Duodenal mucosa (tissue), 2 donors: Measurements from ENCODE around the gene ADAM20.
A peak's percentile ranks its signal among the peaks of the same experiment; 100 is the strongest.

Experiments
- H3K27ac ChIP-seq: one replicate; pipeline ENCODE4 v1.7.0; 2013; ENCODE audit warnings: low read depth, low read length
- H3K27me3 ChIP-seq, 2 donors: one replicate each; pipeline ENCODE4 v1.7.0; 2013; ENCODE audit warnings: low read length in 2 of 2, control low read depth in 1 of 2; ENCODE audit not compliant: insufficient read depth in 2 of 2, control insufficient read depth in 1 of 2
- H3K36me3 ChIP-seq, 2 donors: one replicate each; pipeline ENCODE4 v1.7.0; 2013; ENCODE audit warnings: low read length in 2 of 2, control low read depth in 1 of 2; ENCODE audit not compliant: insufficient read depth in 2 of 2, control insufficient read depth in 1 of 2
- H3K4me1 ChIP-seq, 2 donors: one replicate each; pipeline ENCODE4 v1.7.0; 2013; ENCODE audit warnings: low read length in 2 of 2, control low read depth in 1 of 2; ENCODE audit not compliant: insufficient read depth in 2 of 2, control insufficient read depth in 1 of 2
- H3K4me3 ChIP-seq, 2 donors: one replicate each; pipeline ENCODE4 v1.7.0; 2013; ENCODE audit warnings: low read length in 2 of 2, low read depth in 1 of 2
- H3K9ac ChIP-seq, 2 donors: one replicate each; pipeline ENCODE4 v1.7.0; 2013; ENCODE audit warnings: low read length in 2 of 2, low read depth in 1 of 2
- H3K9me3 ChIP-seq, 2 donors: one replicate each; pipeline ENCODE4 v1.7.0; 2013; ENCODE audit warnings: low read length in 2 of 2, control low read depth in 1 of 2; ENCODE audit not compliant: control insufficient read depth in 1 of 2

The ADAM20 gene

DNA sequence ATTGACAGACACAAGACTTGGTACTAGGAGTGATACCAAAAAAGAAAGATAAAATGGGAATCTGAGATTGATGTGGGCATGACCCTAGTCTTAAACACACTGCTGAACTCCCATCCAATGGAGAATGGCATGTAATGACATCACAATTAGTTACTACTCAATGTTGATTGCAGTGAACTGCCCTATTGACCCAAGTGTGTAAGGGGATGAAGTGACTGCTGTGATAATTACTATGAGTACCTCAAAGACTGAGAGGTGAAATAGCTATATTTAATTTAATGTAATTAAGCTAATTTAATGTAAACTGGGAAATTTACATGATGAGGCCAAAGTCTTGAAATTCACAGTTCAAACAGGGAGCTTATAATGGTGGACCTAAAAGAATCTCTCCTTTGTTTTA is at the start of gene ADAM20:
ADAM20 (minus strand) TSS at position 101 of the 400 bp plus-strand sequence. CDS start 10,247 bp downstream, outside the sequence.
- Histone ChIP-seq H3K9me3 (no peaks in the 10 kb centered on the region), H3K4me1 (no peaks in the 10 kb centered on the region), H3K4me3 (no peak within 1 kb of the TSS), H3K27me3 (no peaks in the 10 kb centered on the region), H3K27ac (no peak within 1 kb of the TSS), H3K36me3 (no peaks in the 10 kb centered on the region), H3K9ac (no peak within 1 kb of the TSS)

GRCh38 chr14:70576891-70577290 is 42.1 kb upstream of the ADAM20 start:
- H3K9me3 ChIP-seq, result no peaks in the 10 kb centered on the region
- H3K36me3 ChIP-seq, result peaks cover 6 to 21% of the 10 kb centered on the region in 2 donors
- no peaks in the 10 kb centered on the region for H3K4me1 ChIP-seq
- no peak overlapping the region for H3K27ac ChIP-seq
- no peak overlapping the region for H3K9ac ChIP-seq
- H3K4me3 ChIP-seq, result no peak overlapping the region
- H3K27me3 ChIP-seq, result no peaks in the 10 kb centered on the region

DNA sequence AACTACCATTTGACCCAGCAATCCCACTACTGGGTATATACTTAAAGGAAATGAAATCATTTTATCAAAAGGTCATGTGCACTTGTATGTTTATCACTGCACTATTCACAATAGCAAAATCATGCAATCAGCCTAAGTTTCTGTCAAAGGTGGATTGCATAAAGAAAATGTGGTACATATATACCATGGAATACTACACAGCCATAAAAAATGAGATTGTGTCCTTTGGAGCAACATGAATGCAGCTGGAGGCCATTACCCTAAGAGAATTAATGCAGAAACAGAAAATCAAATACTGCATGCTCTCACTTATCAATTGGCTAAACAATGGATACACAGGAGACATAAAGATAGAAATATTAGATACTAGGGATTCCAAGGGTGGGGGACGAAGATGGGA is 38.2 kb upstream of the ADAM20 start:
- no peaks in the 10 kb centered on the region for H3K27me3 ChIP-seq
- H3K27ac ChIP-seq, result no peak overlapping the region
- H3K4me1 ChIP-seq, result no peaks in the 10 kb centered on the region
- no peaks in the 10 kb centered on the region for H3K9me3 ChIP-seq
- H3K9ac ChIP-seq, result no peak overlapping the region
- peaks cover 0 to 9% of the 10 kb centered on the region in 2 donors for H3K36me3 ChIP-seq
- H3K4me3 ChIP-seq, result no peak overlapping the region

- H3K4me1 ChIP-seq, result no peaks in the 10 kb centered on the region
- H3K27ac ChIP-seq, result no peak overlapping the region
- no peak overlapping the region for H3K4me3 ChIP-seq
- no peaks in the 10 kb centered on the region for H3K27me3 ChIP-seq
- H3K36me3 ChIP-seq, result peaks cover 0 to 15% of the 10 kb centered on the region in 2 donors
- H3K9me3 ChIP-seq, result no peaks in the 10 kb centered on the region
- no peak overlapping the region for H3K9ac ChIP-seq
Measured at GRCh38 chr14:70571139-70571538, 36.3 kb upstream of the ADAM20 start.

GRCh38 chr14:70567791-70568190 is 33.0 kb upstream of the ADAM20 start:
- H3K27me3 ChIP-seq, result no peaks in the 10 kb centered on the region
- no peak overlapping the region for H3K4me3 ChIP-seq
- H3K9me3 ChIP-seq, result peaks cover 0 to 2% of the 10 kb centered on the region in 2 donors
- H3K27ac ChIP-seq, result no peak overlapping the region
- no peaks in the 10 kb centered on the region for H3K4me1 ChIP-seq
- H3K9ac ChIP-seq, result no peak overlapping the region
- peaks cover 3 to 25% of the 10 kb centered on the region in 2 donors for H3K36me3 ChIP-seq

DNA sequence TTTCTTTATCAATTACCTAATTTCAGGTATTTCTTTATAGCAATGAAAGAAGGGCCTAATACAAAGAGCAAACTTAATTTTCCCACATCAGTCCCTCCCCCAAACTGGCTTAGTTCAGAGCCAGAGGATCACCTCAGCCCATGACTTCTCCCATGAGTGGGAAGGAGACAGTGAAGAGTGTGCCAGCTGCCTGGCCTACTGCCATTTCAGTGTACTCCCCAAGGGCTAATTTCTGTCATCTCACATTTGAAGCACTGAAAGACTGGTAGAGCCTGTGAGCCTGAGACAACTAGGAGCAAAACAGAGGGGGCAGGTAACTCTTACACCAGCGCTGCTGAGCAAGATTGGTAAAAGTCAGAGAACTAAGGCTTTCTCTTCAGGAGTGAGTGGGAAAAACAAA is 29.1 kb upstream of the ADAM20 start:
- H3K4me1 ChIP-seq, result no peaks in the 10 kb centered on the region
- H3K36me3 ChIP-seq, result peaks cover 3 to 24% of the 10 kb centered on the region in 2 donors
- peaks cover 6 to 9% of the 10 kb centered on the region in 2 donors for H3K9me3 ChIP-seq
- no peak overlapping the region for H3K4me3 ChIP-seq
- H3K9ac ChIP-seq, result no peak overlapping the region
- no peaks in the 10 kb centered on the region for H3K27me3 ChIP-seq
- no peak overlapping the region for H3K27ac ChIP-seq

DNA sequence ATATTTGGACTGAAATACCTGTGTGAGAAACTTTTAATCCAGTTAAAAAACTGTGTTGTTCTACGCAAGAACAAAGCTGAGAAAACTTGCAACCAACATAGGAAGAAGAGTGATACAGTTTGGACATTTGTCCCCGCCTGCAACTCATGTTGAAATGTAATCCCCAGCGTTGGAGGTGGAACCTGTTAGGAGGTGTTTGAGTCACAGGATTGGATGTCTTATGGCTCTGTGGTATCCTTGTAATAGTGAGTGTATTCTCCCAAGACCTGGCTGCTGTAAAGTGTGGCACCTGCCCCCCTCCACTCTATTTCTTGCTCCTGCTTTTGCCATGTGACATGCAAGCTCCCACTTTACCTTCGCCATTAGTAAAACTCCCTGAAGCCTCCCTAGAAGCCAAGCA is 28.6 kb upstream of the ADAM20 start:
- no peaks in the 10 kb centered on the region for H3K27me3 ChIP-seq
- no peaks in the 10 kb centered on the region for H3K4me1 ChIP-seq
- peaks cover 3 to 24% of the 10 kb centered on the region in 2 donors for H3K36me3 ChIP-seq
- H3K4me3 ChIP-seq, result no peak overlapping the region
- peaks cover 6 to 9% of the 10 kb centered on the region in 2 donors for H3K9me3 ChIP-seq
- no peak overlapping the region for H3K27ac ChIP-seq
- H3K9ac ChIP-seq, result no peak overlapping the region

DNA sequence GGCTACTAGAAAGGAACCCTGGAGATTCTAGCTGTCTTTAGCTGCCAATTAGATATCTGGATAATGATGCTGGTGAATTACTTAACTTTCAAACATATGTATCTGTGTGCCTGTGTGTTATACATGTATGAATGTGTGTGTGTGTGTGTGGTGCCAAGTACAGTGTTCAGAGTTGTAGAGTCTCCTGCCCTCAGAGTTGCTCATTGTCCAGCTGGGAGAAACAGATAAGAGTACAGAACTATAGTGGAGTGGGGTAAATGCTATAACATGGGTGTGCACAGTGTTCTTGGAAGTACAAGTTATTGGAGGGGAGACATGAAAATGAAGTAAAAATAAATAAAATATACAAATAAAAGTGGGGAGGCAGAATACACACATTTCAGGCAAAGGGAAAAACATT is 23.6 kb upstream of the ADAM20 start:
- H3K4me1 ChIP-seq, result no peaks in the 10 kb centered on the region

GRCh38 chr14:70555890-70556289 is 21.1 kb upstream of the ADAM20 start:
- H3K4me3 ChIP-seq, result peak overlapping the region in 1 of 2 donors; percentile 35
- H3K9ac ChIP-seq, result no peak overlapping the region

More for the DNA sequence above, 23.6 kb upstream of the ADAM20 start:
- Histone ChIP-seq H3K27me3 (no peaks in the 10 kb centered on the region), H3K4me3 (no peak overlapping the region), H3K9me3 (peaks cover 6 to 7% of the 10 kb centered on the region in 2 donors), H3K27ac (no peak overlapping the region), H3K9ac (no peak overlapping the region), H3K36me3 (peaks cover 3 to 7% of the 10 kb centered on the region in 2 donors)

GRCh38 chr14:70538087-70538486 is 3.3 kb upstream of the ADAM20 start:
- Histone ChIP-seq H3K27me3 (no peaks in the 10 kb centered on the region), H3K4me1 (no peaks in the 10 kb centered on the region), H3K4me3 (no peak overlapping the region), H3K9me3 (no peaks in the 10 kb centered on the region), H3K36me3 (no peaks in the 10 kb centered on the region), H3K27ac (no peak overlapping the region), H3K9ac (no peak overlapping the region)

More at GRCh38 chr14:70555890-70556289, 21.1 kb upstream of the ADAM20 start:
- Histone ChIP-seq H3K9me3 (no peaks in the 10 kb centered on the region), H3K27ac (no peak overlapping the region), H3K4me1 (no peaks in the 10 kb centered on the region), H3K27me3 (no peaks in the 10 kb centered on the region), H3K36me3 (no peaks in the 10 kb centered on the region)

GRCh38 chr14:70536830-70537229 is 2.0 kb upstream of the ADAM20 start:
- H3K36me3 ChIP-seq, result no peaks in the 10 kb centered on the region
- no peaks in the 10 kb centered on the region for H3K27me3 ChIP-seq
- H3K27ac ChIP-seq, result no peak overlapping the region
- no peak overlapping the region for H3K4me3 ChIP-seq
- no peaks in the 10 kb centered on the region for H3K9me3 ChIP-seq
- H3K4me1 ChIP-seq, result no peaks in the 10 kb centered on the region
- no peak overlapping the region for H3K9ac ChIP-seq
